Kidney epithelial cell (primary cell): ENCODE data around the gene C4orf51. TPM values are rescaled to one million over a fixed set of nuclear protein-coding genes. Genes with fewer than 3 reads are reported as not detected.
"Not testable (repeated sequence)": the region's sequence is repeated elsewhere in the genome, so short reads cannot be mapped to it uniquely, and the experiment has no call there.

Experiments used
- DNase-seq: peaks from one replicate; pipeline ENCODE4 v3.0.0-alpha.2; 2010; ENCODE audit warnings: low read depth
- H3K27me3 ChIP-seq: 2 replicates; pipeline ENCODE4 v1.6.0; 2011; ENCODE audit warnings: low read length; ENCODE audit not compliant: control insufficient read depth, insufficient read depth
- H3K36me3 ChIP-seq: 2 replicates; pipeline ENCODE4 v1.5.1; 2011; ENCODE audit warnings: low read length; ENCODE audit not compliant: control insufficient read depth, insufficient read depth
- H3K4me3 ChIP-seq: 2 replicates; pipeline ENCODE4 v1.5.1; 2011; ENCODE audit warnings: low read depth, mild to moderate bottlenecking, control low read depth, low read length
- total RNA-seq: library from RNA; depleted of rRNA; stranded (reverse); fragments of >200 nt; gene quantifications from 2 replicates; pipeline ENCODE4 v1.2.3, GENCODE V29; 2015
- TF ChIP-seq, protein P1 (sequence below): IDR thresholded peaks from 2 replicates; pipeline ENCODE4 v1.5.1; 2011; ENCODE audit warnings: mild to moderate bottlenecking, moderate library complexity, low read length, control low read depth, inconsistent platforms; ENCODE audit not compliant: insufficient read depth, poor library complexity, severe bottlenecking

The C4orf51 gene
- total RNA-seq, 1 donor from 2014 or later, result not detected

DNA sequence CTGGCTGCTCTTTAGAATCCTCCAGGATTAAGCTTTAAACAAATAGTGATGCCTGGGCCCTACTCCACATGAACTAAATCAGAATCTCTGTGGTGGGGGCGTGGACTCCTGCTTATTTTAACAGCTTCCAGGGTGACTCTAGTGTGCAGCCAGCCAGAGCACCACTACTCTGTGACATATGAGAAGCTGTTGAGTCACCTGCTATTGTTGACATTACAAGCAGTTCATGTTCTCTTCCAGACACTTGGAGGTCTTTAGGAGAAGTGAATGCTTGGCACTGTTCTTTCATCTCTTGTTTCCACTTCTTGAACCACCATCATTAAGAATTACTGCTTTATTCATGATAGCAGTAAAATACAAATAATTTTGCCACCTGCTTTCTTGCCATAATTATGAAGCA lies 426 bp upstream of the C4orf51 start:
- peak; percentile 96 for DNase-seq
- TF ChIP-seq, protein P1, sequence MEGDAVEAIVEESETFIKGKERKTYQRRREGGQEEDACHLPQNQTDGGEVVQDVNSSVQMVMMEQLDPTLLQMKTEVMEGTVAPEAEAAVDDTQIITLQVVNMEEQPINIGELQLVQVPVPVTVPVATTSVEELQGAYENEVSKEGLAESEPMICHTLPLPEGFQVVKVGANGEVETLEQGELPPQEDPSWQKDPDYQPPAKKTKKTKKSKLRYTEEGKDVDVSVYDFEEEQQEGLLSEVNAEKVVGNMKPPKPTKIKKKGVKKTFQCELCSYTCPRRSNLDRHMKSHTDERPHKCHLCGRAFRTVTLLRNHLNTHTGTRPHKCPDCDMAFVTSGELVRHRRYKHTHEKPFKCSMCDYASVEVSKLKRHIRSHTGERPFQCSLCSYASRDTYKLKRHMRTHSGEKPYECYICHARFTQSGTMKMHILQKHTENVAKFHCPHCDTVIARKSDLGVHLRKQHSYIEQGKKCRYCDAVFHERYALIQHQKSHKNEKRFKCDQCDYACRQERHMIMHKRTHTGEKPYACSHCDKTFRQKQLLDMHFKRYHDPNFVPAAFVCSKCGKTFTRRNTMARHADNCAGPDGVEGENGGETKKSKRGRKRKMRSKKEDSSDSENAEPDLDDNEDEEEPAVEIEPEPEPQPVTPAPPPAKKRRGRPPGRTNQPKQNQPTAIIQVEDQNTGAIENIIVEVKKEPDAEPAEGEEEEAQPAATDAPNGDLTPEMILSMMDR, result no peak
- Histone ChIP-seq H3K36me3 (no peaks in the 10 kb centered on the region), H3K27me3 (no peaks in the 10 kb centered on the region), H3K4me3 (no peak overlapping the region)

DNA sequence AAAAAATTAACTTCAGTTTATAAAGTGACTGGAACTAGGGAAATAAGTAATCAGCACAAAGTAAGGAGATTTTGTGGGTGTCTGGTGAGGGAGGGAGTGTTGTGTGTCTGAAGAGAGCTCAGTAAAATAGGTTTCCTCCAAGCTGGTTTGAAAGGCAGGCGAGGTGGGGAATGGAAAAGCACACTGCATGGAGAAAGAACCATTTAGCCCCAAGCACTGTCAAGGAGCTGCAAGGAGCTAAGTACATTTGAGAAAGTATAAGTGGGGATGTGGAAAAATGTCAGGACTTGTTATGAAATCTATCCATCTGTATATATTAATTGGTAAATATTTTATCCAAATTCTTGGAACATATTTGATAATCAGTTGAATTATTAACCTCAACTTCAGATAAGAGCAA lies 956 bp downstream of the C4orf51 start:
- Histone ChIP-seq H3K36me3 (no peaks in the 10 kb centered on the region), H3K4me3 (no peak overlapping the region), H3K27me3 (no peaks in the 10 kb centered on the region)
- no peak for DNase-seq
- TF ChIP-seq, protein P1, result no peak

DNA sequence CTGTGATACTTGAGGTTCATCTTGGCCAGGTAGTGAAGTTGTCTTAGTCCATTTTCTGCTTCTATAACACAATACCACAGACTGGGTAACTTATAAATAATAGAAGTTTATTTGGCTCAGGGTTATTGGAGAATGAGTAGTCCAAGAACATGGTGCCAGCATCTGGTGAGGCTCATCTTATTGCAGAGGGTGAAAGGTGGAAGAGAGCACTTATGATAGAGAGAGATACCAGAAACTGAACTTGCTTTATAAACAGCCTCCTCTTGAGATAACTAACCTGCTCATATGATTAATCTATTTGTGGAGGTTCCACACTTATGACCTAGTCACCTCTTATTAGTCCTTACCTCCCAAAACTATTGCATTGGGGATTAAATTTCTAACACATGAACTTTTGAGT lies 1.6 kb downstream of the C4orf51 start:
- H3K27me3 ChIP-seq, result no peaks in the 10 kb centered on the region
- DNase-seq, result no peak
- TF ChIP-seq, protein P1, result no peak
- no peak overlapping the region for H3K4me3 ChIP-seq
- no peaks in the 10 kb centered on the region for H3K36me3 ChIP-seq

DNA sequence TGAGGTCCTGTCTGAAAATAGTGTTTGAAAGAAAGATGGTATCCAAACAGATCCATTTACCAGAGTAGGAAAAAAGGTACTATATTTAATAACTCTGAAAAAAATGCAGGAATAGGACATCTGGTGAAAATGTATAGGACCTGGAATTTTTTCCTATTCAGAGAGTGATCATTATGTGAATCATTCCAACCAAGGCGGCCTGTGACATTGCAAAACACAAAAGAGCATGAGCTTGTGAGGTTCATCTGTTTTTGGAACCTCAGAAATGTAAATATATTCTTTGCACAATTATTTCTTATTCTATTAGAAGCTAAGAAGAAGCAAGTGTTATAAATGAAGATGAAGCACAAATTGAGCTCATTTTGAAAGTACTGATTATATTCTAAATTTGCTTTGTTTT lies 2.0 kb downstream of the C4orf51 start:
- DNase-seq, result no peak
- Histone ChIP-seq H3K27me3 (no peaks in the 10 kb centered on the region), H3K36me3 (no peaks in the 10 kb centered on the region), H3K4me3 (no peak overlapping the region)
- TF ChIP-seq, protein P1, result no peak

DNA sequence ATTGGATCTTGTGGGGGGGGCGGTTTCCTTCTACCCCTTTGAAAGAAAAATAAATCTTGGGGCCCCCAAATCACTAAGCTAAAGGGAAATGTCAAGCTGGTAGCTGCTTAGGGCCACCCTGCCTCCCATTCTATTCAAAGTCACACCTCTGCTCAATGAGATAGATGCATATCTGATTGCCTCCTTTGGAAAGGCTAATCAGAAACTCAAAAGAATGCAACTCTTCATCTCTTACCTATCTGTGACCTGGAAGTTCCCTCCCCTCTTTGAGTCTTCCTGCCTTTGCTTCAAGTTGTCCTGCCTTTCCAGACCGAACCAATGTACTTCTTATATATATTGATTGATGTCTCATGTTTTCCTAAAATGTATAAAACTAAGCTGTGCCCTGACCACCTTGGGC lies 7.0 kb downstream of the C4orf51 start:
- H3K27me3 ChIP-seq, result no peaks in the 10 kb centered on the region
- no peak for DNase-seq
- no peaks in the 10 kb centered on the region for H3K36me3 ChIP-seq
- no peak overlapping the region for H3K4me3 ChIP-seq
- TF ChIP-seq, protein P1, result no peak

DNA sequence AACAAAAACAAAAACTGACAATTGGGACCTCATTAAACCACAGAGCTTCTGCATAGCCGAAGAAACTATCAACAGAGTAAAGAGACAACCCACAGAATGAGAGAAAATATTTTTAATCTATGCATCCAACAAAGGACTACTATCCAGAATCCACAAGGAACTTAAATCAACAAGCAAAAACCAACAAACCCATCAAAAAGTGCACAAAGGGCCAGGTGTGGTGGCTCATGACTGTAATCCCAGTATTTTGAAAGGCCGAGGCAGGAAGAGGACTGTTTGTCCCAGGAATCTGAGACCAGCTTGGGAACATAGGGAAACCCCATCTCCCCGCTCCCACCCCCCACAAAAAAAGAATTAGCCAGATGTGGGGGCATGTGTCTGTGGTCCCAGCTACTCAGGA lies 10.7 kb downstream of the C4orf51 start:
- Histone ChIP-seq H3K27me3 (no peaks in the 10 kb centered on the region), H3K36me3 (no peaks in the 10 kb centered on the region), H3K4me3 (no peak overlapping the region)
- TF ChIP-seq, protein P1, result no peak
- no peak for DNase-seq

DNA sequence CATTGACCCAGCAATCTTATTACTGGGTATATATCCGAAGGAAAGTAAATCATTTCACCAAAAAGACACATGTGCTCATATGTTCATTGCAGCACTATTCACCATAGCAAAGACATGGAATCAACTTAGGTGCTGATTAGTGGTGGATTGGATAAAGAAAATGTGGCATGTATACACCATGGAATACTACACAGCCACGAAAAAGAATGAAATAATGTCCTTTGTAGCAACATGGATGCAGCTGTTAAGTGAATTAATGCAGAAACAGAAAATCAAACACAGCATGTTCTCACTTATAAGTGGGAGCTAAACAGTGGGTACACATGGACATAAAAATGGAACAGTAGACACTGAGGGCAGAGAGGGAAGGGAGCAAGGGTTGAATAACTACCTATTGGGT lies 11.5 kb downstream of the C4orf51 start:
- not testable (repeated sequence) for H3K36me3 ChIP-seq, H3K27me3 ChIP-seq, H3K4me3 ChIP-seq, DNase-seq
